Measurements from ENCODE around the gene ARVCF. TPM values are rescaled to one million over a fixed set of nuclear protein-coding genes. Genes with fewer than 3 reads are reported as not detected.

Gene ARVCF
- polyA plus RNA-seq, 1 donor from 2014 or later = 112 TPM

DNA sequence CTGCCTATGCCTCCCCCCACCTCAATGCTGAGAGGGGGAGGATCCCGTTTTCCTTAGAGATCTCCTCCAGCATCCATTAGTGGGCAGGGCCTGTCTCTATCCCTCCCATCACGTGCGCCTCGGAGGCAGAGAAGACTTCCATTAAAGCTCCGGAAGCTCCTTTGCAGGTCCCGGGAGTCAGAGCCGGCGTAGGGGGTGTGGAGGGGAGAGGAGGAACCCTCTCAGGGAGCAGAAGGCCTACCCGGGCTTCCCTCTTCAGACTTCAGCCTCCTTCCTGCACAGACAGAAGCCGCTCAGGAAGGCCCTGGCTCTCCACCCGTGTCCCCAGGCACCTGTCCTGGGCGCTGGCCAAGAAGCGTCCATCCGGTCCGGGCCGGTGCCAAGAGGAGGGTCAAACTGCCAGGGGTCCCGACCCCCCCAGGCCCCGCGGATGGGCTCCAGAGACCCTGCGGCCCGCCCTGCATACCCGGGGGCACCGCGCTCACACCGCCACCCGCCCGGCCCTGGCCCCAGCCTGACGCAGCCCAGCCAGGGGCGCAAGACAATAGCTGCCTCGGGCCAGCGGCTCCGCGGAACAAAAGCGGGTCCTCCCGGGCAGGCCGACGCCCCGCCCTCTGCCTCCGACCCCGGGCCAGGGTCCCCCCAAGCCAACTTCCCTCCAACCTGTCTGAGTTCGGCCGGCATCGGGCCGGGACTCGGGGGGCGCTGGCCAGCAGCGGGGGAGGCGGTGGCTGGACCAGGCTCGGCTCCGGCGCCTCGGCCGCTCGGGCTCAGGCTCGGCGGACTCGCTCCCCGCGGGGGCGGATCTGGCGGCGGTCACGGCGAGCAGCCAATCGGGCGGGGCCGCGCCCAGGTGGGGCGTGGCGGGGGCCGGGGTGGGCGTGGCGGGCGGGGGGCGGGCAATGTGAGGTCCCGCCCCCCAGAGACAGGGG, 29.9 kb downstream of the ARVCF start:
- H3K4me2 ChIP-seq (ENCODE audit: low read length) = peak overlapping the region; percentile 92
- H3K9ac ChIP-seq (ENCODE audit: low read length) = peak overlapping the region; percentile 93
- no peaks in the 10 kb centered on the region for H3K27me3 ChIP-seq (ENCODE audit: insufficient read depth, low read depth, low read length)
- no peak for TF ChIP-seq EP300 (conservative IDR thresholded peaks at IDR 0.05; ENCODE audit: poor library complexity, severe bottlenecking)
- TF ChIP-seq, protein P1, sequence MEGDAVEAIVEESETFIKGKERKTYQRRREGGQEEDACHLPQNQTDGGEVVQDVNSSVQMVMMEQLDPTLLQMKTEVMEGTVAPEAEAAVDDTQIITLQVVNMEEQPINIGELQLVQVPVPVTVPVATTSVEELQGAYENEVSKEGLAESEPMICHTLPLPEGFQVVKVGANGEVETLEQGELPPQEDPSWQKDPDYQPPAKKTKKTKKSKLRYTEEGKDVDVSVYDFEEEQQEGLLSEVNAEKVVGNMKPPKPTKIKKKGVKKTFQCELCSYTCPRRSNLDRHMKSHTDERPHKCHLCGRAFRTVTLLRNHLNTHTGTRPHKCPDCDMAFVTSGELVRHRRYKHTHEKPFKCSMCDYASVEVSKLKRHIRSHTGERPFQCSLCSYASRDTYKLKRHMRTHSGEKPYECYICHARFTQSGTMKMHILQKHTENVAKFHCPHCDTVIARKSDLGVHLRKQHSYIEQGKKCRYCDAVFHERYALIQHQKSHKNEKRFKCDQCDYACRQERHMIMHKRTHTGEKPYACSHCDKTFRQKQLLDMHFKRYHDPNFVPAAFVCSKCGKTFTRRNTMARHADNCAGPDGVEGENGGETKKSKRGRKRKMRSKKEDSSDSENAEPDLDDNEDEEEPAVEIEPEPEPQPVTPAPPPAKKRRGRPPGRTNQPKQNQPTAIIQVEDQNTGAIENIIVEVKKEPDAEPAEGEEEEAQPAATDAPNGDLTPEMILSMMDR (IDR thresholded peaks at IDR 0.05; ENCODE audit: poor library complexity, severe bottlenecking) = no peak
- peak; percentile 56 for TF ChIP-seq MXI1 (conservative IDR thresholded peaks at IDR 0.05; ENCODE audit: poor library complexity, severe bottlenecking)
- no peak for TF ChIP-seq RAD21 (conservative IDR thresholded peaks at IDR 0.05)
- TF ChIP-seq POLR2AphosphoS5 (IDR thresholded peaks at IDR 0.05) = peak; percentile 86
- TF ChIP-seq TAF1 (IDR thresholded peaks at IDR 0.05; ENCODE audit: low read depth) = peak; percentile 66
- no peak for TF ChIP-seq EZH2 (IDR thresholded peaks at IDR 0.05; ENCODE audit: borderline replicate concordance, insufficient read depth, low read length, poor library complexity, severe bottlenecking)
- TF ChIP-seq SMC3 (conservative IDR thresholded peaks at IDR 0.05; ENCODE audit: poor library complexity) = no peak
- TF ChIP-seq, protein P2, sequence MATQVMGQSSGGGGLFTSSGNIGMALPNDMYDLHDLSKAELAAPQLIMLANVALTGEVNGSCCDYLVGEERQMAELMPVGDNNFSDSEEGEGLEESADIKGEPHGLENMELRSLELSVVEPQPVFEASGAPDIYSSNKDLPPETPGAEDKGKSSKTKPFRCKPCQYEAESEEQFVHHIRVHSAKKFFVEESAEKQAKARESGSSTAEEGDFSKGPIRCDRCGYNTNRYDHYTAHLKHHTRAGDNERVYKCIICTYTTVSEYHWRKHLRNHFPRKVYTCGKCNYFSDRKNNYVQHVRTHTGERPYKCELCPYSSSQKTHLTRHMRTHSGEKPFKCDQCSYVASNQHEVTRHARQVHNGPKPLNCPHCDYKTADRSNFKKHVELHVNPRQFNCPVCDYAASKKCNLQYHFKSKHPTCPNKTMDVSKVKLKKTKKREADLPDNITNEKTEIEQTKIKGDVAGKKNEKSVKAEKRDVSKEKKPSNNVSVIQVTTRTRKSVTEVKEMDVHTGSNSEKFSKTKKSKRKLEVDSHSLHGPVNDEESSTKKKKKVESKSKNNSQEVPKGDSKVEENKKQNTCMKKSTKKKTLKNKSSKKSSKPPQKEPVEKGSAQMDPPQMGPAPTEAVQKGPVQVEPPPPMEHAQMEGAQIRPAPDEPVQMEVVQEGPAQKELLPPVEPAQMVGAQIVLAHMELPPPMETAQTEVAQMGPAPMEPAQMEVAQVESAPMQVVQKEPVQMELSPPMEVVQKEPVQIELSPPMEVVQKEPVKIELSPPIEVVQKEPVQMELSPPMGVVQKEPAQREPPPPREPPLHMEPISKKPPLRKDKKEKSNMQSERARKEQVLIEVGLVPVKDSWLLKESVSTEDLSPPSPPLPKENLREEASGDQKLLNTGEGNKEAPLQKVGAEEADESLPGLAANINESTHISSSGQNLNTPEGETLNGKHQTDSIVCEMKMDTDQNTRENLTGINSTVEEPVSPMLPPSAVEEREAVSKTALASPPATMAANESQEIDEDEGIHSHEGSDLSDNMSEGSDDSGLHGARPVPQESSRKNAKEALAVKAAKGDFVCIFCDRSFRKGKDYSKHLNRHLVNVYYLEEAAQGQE (IDR thresholded peaks at IDR 0.05; ENCODE audit: borderline replicate concordance) = peak; percentile 52
- H3F3A ChIP-seq (ENCODE audit: insufficient read depth, low read length, poor library complexity, severe bottlenecking) = no peaks in the 10 kb centered on the region
- no peaks in the 10 kb centered on the region for H4K20me1 ChIP-seq (ENCODE audit: insufficient read depth)
- no peaks in the 10 kb centered on the region for H3K9me2 ChIP-seq (ENCODE audit: insufficient read depth, low read length)
- no peaks in the 10 kb centered on the region for H3K9me3 ChIP-seq (ENCODE audit: low read length)
- H3K27ac ChIP-seq (ENCODE audit: low read length) = peak overlapping the region; percentile 81
- H2AFZ ChIP-seq (ENCODE audit: low read depth, low read length) = peak overlapping the region; percentile 73
- peak overlapping the region; percentile 95 for H3K4me3 ChIP-seq (ENCODE audit: low read length)
- H3K79me2 ChIP-seq (replicated peaks; ENCODE audit: insufficient read depth, low read length) = peaks cover 24% of the 10 kb centered on the region
- H3K36me3 ChIP-seq (ENCODE audit: insufficient read depth, low read length) = no peaks in the 10 kb centered on the region

DNA sequence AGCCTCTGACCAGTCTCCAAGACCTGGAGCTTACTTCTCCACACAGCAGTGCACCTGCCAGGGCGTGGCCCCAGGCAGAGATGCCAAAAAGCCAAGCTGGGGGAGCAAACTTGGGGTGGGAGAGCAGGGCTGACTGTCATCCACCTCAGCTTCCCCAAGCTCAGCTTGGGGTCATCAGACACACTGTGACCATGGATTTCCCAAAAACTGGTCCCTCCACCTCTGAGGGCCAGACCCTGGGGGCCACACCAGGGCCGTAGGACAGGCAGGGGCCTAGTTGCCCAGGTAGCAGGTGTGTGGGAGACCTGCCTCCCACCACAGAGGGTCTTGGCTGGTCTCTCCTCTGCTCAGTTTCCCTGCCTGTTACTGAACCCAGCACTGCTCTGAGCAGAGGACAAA, 30.6 kb downstream of the ARVCF start:
- H2AFZ ChIP-seq (ENCODE audit: low read depth, low read length) = peak overlapping the region; percentile 73
- no peaks in the 10 kb centered on the region for H3F3A ChIP-seq (ENCODE audit: insufficient read depth, low read length, poor library complexity, severe bottlenecking)
- H3K27me3 ChIP-seq (ENCODE audit: insufficient read depth, low read depth, low read length) = no peaks in the 10 kb centered on the region
- peak overlapping the region; percentile 92 for H3K4me2 ChIP-seq (ENCODE audit: low read length)
- TF ChIP-seq, protein P1 (IDR thresholded peaks at IDR 0.05; ENCODE audit: poor library complexity, severe bottlenecking) = no peak
- TF ChIP-seq MXI1 (conservative IDR thresholded peaks at IDR 0.05; ENCODE audit: poor library complexity, severe bottlenecking) (no peak), TAF1 (IDR thresholded peaks at IDR 0.05; ENCODE audit: low read depth) (no peak), SMC3 (conservative IDR thresholded peaks at IDR 0.05; ENCODE audit: poor library complexity) (no peak), EZH2 (IDR thresholded peaks at IDR 0.05; ENCODE audit: borderline replicate concordance, insufficient read depth, low read length, poor library complexity, severe bottlenecking) (no peak), POLR2AphosphoS5 (IDR thresholded peaks at IDR 0.05) (no peak), EP300 (conservative IDR thresholded peaks at IDR 0.05; ENCODE audit: poor library complexity, severe bottlenecking) (no peak), RAD21 (conservative IDR thresholded peaks at IDR 0.05) (no peak)
- TF ChIP-seq, protein P2 (IDR thresholded peaks at IDR 0.05; ENCODE audit: borderline replicate concordance) = no peak
- no peaks in the 10 kb centered on the region for H3K9me3 ChIP-seq (ENCODE audit: low read length)
- H3K36me3 ChIP-seq (ENCODE audit: insufficient read depth, low read length) = no peaks in the 10 kb centered on the region
- H3K79me2 ChIP-seq (replicated peaks; ENCODE audit: insufficient read depth, low read length) = peaks cover 24% of the 10 kb centered on the region
- H3K4me3 ChIP-seq (ENCODE audit: low read length) = peak overlapping the region; percentile 95
- no peaks in the 10 kb centered on the region for H4K20me1 ChIP-seq (ENCODE audit: insufficient read depth)
- H3K27ac ChIP-seq (ENCODE audit: low read length) = peak overlapping the region; percentile 81
- no peaks in the 10 kb centered on the region for H3K9me2 ChIP-seq (ENCODE audit: insufficient read depth, low read length)
- peak overlapping the region; percentile 93 for H3K9ac ChIP-seq (ENCODE audit: low read length)

All from neural cell (in vitro differentiated cells).